Anterior cingulate cortex (tissue), 58 donors: Measurements from ENCODE around the gene DCDC1.
"Not testable (repeated sequence)": the region's sequence is repeated elsewhere in the genome, so short reads cannot be mapped to it uniquely, and the experiment has no call there.

Experiments
- DNase-seq, 58 donors: peaks; one replicate each; lab custom pipeline; 2025; lab: John Stamatoyannopoulos, UW

Gene DCDC1

GRCh38 chr11:31327417-31327816 lies 42.1 kb downstream of the DCDC1 start:
- no peak for DNase-seq

DNA sequence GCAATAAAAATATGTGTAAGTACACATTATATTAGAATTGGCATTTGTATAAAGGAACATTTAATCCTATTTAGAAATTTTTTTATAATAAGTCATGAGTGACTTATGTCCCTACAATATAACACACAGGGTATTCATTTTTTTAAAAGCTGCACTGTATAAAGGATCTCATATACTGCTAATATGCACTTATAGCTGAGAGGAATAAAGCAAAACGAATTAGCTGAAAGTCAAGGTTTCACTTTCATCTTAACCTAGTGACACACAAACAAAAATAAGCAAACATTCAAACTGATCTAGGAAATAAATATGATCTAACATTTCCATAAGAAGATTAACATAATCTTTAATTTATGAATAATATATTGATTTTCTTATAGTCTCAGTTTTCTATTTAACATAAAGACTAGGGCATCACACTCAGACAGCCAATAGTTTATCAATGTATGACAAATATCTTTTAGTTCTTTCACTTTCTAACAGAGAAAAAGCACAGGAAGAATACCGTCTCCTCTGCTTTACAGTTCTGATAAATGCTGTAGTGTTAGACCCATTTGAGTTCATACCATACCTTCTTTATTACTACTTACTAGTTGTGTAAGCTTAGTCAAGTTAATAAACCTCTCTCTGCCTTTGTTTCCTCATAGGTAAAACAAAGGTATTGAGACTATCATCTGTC lies 42.9 kb downstream of the DCDC1 start:
- no peak for DNase-seq

DNA sequence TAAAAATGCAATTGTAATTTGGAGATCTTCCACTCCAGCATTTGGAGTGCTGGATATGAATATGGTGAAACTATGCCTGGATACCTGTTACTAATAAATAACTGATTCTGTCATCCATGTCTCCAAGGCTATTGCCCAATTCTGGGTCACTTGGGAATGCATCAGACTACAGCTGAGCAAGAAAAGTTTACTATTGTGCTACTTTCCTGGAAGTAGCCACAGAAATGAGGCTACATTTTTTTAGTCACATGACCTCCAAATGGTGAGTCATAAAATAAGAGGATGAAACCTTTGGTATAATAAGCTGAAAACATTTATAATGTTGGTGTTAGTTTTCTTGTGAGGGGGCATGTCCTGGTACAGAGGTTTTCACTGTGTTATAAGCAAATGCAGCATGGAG lies 44.4 kb downstream of the DCDC1 start:
- no peak for DNase-seq

DNA sequence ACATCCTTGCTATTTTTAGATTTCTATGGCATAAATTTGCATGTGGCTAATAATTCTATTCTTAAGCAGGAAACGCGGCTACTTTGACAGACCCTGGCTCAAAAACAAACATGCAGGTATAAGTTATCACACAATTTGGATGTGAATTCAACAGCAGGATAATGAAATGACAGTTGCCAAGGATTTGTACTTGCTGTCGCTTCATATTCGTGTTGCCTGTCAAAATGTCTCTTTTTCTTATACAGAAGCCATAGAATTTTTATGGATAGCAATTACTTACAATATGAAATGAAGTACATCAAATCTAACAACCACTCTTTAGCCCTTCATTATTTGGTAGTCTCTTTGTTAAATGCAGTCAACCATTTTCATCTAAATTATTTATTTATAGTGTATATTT lies 46.4 kb downstream of the DCDC1 start:
- no peak for DNase-seq

DNA sequence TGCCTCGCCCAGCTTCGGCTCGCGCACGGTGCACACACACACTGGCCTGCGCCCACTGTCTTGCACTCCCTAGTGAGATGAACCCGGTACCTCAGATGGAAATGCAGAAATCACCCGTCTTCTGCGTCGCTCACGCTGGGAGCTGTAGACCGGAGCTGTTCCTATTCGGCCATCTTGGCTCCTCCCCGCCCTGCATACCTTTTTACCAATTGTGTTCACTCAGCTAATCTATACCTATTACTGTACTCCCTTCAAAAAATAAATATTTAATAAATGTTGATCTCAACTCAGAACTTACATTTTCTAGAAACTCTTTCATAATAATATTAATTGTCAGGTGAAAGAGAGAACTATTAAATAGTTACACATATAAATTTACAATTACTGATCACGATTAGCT lies 48.0 kb downstream of the DCDC1 start:
- not testable (repeated sequence) for DNase-seq

DNA sequence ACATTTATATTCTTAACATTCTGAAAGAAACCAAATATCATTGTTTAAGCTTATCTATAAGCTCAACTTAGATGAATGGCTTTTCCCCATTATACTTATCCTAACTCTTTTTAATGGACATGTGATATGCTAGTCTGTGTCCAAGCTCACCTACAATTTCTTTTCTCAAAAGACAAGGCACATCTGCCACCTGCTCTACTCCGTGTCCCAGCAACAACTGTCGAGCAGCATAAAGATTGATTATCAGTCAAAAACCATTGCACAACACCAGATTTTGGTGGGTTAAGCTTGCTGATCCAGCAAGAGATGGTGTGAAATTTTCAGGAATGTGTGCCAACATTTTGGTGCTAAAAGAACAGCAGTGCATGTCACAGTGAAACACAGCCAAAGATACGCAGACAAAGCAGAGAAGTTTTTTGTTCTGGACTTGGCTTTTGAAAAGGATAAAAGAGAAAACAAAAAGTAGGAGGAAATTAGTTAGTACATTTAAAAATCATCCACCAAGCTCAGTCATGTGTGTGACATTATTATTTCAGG lies 65.8 kb downstream of the DCDC1 start:
- no peak for DNase-seq

GRCh38 chr11:31301549-31302510 lies 67.7 kb downstream of the DCDC1 start:
- DNase-seq, result no peak

DNA sequence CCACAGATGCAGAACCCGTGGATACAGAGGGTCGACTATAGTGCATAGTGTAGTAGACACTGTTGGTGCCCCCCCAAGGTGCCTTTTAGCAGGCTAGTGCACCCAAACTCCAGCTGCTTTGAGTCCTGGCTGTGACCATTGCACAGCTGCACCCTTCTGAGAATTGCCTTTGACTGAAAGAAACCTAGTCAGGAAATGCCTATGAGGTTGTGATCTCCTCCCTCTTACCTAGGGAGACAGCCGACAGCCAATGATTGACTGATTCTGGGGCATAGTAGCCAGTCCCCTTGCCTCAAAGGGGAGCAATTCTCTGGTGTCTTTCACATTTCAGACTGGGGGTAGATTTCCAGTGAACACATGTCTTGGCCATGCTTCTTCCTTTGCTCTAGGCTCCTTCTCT lies 74.2 kb downstream of the DCDC1 start:
- no peak for DNase-seq

- not testable (repeated sequence) for DNase-seq
Observed at GRCh38 chr11:31273527-31273926, 96.0 kb downstream of the DCDC1 start.

- DNase-seq, result no peak
Observed at GRCh38 chr11:31267720-31268119, 101.8 kb downstream of the DCDC1 start.

- DNase-seq, result no peak
Observed at GRCh38 chr11:31264834-31265233, 104.7 kb downstream of the DCDC1 start.

- DNase-seq, result no peak
Observed at GRCh38 chr11:31262761-31263160, 106.8 kb downstream of the DCDC1 start.

- DNase-seq, result no peak
Observed at GRCh38 chr11:31259797-31260196, 109.7 kb downstream of the DCDC1 start.

DNA sequence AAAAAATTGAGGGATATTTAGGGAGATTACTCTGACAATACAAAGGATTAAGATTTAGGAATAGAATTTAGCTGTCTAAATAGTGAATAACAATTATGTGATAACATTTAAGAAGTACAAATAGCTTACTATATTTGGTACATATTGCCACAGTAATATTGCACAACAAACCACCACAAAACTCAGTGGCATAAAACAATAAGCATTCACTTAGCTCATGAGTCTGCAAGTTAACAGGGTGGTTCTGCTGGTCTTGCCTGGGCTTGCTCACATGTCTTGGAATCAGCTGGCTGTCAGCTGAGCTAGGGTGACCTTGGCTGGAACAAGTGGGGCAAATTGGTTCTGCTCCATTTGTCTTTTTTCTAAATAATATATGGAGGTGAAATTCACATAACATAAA lies 115.1 kb downstream of the DCDC1 start:
- DNase-seq, result no peak

DNA sequence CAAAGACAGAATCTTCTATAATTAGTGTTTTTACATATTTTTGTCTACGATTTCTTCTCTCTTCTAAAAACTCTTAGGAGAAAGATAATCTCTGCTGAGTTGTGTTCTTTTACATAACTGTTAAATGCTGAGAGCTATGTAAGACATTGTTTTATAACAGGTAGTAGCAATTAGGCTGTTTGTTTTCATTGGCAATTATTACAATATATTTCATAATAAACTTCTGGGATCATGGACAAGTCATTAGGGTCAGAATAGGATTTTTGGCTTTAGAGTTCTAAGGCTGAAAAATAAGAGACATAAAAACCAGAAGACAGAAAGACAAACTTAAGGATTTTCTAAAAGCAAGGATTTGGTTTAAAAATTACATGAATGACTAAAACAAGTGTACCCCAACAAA lies 120.8 kb downstream of the DCDC1 start:
- DNase-seq, result no peak

GRCh38 chr11:31247321-31247720 lies 122.2 kb downstream of the DCDC1 start:
- DNase-seq, result no peak

DNA sequence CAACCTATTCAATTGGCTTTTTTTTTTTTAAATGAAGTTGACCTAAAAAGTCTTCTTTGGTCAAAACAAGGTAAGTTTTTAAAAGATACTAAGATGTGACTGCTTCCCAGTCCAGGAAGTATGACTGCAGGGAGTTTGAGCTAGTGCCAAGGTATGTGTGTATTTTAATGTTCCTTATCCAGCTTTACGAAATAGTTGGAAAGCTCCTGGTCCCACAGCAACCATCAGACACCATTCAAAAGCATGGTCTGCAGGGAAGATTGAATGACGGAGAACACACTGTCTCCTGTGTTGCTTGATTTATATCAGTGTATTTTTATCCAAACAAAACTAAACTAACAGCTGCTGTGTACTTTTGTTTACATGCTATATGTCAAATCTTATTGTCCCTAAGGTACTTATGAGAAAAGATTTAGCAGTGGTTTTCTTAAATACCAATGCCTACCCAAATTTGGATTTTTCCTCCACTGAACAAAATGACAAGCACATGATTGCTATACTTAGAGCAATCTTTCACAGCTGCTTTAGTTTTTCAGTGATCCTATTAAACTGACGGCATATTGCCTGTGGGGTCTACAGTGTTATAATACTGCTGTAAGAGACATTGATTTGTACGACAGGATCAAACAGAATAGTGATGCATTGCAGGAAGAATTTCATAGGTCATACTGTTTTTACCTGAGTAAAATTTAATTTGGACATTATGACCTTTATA lies 122.9 kb downstream of the DCDC1 start:
- no peak for DNase-seq

GRCh38 chr11:31243706-31244105 lies 125.8 kb downstream of the DCDC1 start:
- no peak for DNase-seq

GRCh38 chr11:31240340-31240904 lies 129.1 kb downstream of the DCDC1 start:
- peak in 9 of 58 donors; percentile 0 to 33 (median 4) for DNase-seq
